Stimulated activated CD4-positive, alpha-beta T cell treated with anti-CD3 and anti-CD28 coated beads, Interleukin-15, amount 100 ng/mL, for 1 hour (primary cell): ENCODE measurements around the gene CD101.
"Not testable (repeated sequence)": the region's sequence is repeated elsewhere in the genome, so short reads cannot be mapped to it uniquely, and the experiment has no call there.

Source experiments
- DNase-seq, 2 donors: peaks; one replicate each; pipeline ENCODE4 v3.0.0-alpha.2; 2020; ENCODE audit warnings: low read depth in 1 of 2, low spot score in 1 of 2

CD101 gene, protein sequence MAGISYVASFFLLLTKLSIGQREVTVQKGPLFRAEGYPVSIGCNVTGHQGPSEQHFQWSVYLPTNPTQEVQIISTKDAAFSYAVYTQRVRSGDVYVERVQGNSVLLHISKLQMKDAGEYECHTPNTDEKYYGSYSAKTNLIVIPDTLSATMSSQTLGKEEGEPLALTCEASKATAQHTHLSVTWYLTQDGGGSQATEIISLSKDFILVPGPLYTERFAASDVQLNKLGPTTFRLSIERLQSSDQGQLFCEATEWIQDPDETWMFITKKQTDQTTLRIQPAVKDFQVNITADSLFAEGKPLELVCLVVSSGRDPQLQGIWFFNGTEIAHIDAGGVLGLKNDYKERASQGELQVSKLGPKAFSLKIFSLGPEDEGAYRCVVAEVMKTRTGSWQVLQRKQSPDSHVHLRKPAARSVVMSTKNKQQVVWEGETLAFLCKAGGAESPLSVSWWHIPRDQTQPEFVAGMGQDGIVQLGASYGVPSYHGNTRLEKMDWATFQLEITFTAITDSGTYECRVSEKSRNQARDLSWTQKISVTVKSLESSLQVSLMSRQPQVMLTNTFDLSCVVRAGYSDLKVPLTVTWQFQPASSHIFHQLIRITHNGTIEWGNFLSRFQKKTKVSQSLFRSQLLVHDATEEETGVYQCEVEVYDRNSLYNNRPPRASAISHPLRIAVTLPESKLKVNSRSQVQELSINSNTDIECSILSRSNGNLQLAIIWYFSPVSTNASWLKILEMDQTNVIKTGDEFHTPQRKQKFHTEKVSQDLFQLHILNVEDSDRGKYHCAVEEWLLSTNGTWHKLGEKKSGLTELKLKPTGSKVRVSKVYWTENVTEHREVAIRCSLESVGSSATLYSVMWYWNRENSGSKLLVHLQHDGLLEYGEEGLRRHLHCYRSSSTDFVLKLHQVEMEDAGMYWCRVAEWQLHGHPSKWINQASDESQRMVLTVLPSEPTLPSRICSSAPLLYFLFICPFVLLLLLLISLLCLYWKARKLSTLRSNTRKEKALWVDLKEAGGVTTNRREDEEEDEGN

DNA sequence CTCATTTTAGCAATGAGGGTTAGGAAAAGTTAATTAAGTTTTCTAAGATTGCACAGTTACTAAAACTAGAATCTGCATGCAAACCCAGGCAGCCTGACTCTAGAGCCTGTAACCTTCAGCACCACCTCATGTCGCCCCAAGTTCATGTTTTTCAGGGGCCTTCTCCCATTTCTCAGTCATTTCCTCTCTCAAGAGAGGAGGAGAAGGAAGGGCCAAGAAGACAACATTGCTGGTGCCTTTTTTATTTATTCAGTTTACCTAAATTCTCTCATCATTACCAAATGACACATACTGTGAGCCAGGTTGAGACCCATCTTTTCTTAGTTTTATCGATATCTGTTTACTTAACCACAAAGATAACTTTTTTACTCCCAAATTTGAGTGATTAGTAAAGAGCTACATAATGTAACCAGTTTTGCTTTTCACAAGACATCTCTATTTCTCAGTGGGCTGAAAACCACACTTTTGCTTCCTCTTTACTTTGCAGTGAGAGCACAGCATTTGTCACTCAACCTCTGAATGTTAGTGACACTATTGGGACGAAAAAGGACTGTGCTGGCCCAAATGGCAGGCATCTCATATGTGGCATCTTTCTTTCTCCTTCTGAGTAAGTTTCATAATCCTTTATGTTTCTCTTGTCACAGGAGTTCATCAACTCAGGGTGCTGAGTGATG, at the start of gene CD101:
Gene CD101 (plus strand): TSS at position 507 of the 674 bp plus-strand sequence. CDS start 58 bp downstream, at position 565.
- DNase-seq = no peak

DNA sequence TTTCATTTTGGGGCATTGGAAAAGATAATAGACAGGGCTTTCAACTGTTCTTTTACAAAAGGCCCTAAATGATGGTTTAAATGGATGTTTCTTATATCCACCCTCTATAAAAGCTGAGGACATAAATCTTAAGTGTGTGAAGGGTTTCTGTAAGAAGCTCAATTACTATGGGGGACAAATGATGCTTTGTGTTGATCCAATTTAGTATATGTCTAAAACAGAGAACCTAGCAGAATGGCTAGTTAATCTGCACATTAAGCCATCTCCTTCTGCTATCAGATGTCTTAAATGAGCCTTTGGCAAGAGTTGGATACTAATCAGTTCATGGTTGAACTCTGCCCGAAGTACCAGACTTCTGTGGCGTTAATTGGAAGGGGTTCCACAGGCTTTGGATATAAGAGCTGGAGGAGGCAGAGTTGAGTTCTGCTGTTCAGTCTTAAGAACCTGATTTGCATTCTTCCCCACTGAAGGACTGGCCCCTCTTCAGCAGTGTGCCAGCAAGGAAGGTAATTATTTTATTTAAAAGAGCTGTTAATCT, 48.8 kb upstream of the CD101 start:
- DNase-seq = no peak

DNA sequence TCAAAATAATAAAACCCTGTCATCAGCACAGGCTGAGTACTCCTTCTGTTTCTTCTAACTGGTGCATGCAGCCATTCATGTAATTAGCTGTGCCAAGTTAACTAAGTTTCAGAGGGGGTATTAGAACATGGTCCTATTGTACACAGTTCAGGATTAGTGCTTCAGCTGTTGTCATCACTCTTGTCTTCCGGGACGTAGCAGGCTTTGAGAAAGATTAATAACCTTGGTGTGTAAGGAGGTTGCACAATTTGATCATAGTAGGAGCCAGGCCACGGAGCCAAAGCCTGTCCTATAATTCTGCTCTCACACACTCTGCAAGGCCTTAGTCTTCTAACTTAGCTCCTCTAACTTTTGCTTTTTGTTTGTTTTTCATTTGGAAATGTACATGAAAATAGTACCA, 47.1 kb upstream of the CD101 start:
- no peak for DNase-seq

DNA sequence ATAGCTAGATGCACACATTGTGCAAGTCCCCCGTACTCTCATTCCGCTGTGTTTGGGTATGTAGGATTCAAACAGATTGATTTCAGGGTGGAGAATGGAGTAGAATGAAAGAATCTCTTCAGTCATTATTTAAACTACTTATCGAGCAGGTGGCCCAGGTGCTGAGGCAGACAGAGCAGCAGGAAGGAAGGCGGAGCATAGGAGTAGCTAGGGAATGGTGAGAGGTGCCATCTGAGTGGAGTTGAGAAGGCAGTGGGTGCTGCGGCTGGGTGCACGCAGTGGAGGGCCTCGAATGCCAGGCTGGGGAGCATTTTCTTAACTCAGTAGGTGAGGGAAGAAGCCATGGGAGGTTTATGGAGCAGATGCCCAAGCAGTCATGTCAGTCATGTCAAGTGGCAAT, 45.2 kb upstream of the CD101 start:
- DNase-seq = no peak

DNA sequence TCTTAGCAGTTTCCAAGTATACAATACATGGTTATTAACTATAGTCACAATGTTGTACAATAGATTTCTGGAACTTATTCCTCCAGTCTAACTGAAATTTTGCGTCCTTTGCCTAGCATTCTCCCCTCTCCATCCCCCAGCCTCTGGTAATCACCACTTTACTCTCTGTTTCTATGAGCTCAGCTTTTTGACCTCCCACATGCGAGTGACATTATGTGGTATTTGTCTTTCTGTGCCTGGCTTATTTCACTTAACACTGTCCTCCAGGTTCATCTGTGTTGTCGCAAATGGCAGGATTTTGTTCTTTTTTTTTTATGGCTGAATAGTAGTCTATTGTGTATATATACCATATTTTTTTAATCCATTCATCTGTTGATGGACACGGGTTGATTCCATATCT, 43.9 kb upstream of the CD101 start:
- DNase-seq = no peak

DNA sequence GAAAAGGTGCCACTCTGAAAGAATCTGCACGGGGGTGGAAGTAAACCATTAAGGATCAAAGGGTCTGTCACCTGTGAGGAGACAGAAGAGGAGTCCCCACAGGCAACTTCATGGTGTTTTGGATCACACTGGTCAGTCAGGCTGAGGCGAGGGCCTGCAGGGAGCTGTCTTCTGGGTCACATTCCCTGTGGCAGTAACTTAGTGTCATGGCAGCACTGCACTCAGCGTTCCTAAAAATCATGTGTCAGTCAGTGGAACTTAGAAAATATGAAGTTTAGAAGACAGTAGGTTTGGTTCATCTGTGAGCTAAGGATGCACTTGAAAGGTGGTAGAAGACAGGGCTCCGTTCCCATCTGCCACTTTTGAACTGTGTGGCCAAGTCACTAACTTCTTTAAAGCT, 43.5 kb upstream of the CD101 start:
- no peak for DNase-seq

DNA sequence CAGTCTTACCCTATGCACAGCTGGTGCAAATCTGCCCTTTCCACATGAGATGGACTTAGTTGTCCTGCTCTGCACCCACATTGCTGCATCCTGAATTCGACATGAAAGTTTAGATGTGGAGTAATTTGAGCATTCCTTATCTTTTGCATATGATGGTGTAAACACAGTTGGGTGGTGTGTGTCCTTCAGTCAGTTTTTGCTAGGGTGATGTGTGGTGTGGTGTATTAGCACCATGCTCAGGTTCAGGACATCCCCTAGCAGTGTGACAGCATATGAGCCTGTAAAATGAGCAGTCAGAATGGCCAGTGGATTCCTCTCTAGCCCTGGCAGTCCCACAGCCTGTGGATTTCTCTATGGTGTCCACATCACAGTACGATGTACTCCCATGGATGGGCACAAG, 42.6 kb upstream of the CD101 start:
- no peak for DNase-seq

DNA sequence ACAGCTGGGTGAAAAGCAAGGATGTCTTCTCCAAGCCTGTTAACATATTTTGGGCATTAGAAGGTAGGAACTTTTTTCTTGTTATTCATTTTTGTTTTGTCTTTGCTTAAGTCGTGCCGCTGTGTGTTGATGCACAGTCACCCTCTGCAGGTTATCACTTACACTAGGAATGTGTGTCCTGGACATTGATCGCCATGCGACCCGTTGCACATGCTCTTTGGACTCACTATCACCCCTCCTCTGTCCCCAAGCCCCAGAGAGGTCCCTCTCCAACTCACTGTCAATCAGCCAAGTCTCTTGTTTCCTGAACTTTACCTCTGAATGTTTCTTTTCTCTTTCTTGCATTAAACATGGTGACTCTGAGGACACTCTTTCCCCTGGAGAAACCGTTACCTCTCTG, 40.0 kb upstream of the CD101 start:
- no peak for DNase-seq

DNA sequence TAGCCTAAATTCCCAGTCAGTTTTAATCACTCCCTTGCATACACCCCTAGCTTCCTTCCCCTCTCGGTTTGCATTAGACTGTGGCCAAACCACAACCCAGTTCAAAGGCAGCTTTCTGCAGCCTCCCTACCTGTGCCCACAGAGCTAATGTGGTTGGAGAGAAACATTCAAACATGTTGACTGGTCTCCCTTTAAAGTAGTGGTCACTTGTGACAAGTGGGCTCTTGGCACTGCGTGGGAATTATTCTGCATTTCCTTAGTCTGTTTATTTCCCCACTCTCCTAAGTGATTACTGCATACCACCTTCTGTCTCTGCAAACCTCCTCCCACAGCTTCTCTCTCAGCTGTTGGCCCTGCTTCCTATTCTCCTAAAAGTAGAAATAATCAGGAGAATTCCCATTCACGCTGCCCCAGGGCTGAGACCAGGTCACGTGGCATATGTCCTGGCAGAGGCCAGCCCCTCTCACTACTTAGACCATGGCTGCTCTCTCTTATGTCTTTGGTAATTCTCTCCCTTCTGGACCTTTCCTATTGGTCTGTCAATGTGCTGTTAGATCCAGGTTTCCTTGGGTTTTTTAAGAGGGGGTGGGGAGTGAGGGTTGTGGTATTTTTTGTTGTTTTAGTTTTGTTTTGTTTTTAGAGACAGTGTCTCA, 38.4 kb upstream of the CD101 start:
- no peak for DNase-seq

DNA sequence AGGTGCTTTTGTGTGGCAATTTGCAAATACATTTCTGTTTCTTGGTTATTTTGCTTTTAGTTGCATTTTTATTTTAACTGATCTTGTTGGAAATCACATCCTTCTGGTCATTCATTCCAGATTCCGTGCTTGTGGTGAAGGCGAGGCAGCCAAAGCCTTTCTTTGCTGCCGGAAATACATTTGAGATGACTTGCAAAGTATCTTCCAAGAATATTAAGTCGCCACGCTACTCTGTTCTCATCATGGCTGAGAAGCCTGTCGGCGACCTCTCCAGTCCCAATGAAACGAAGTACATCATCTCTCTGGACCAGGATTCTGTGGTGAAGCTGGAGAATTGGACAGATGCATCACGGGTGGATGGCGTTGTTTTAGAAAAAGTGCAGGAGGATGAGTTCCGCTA, 34.8 kb upstream of the CD101 start:
- DNase-seq = no peak

DNA sequence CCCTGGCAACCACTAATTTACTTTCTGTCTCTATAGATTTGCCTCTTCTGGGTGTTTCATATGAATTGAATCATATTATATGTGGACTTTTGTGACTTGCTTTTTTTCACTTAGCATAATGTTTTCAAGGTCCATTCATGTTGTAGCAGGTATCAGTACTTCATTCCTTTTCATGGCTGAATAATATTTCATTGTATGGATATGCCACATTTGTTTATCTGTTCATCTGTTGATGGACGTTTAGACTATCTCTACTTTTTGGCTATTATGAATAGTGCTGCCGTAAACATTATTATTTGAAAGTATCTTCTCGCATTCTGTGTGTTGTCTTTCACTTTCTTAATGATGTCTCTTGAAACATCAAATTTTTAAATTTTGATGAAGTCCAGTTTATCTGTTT, 32.8 kb upstream of the CD101 start:
- DNase-seq = no peak

DNA sequence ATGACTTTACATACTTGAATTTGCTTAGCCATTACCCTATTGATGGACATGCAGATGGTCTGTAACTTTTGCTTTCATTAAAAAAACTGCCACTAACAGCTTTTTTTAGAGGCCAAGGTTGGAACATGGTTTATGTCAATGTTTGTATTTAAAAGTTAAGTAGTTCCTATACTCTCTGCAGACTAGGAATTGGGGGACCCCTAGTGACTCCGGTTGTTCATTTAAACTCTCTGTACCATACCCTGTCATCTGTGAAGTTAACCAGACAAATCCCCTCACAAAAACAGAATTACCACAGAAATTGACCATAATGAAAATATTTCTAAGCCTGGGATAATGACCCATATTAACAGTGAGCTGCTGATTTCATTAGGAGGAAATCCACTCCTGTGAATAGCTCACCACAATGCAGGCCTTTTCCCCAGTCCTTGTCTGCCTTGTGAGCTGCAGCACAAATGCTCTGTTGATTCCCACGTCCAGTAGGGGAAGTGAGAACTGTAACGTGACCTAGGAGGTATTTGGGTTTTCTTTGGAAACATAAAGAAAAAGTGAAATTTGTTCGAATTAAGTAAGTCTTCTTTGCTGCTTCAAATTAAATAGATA, 30.2 kb upstream of the CD101 start:
- no peak for DNase-seq

DNA sequence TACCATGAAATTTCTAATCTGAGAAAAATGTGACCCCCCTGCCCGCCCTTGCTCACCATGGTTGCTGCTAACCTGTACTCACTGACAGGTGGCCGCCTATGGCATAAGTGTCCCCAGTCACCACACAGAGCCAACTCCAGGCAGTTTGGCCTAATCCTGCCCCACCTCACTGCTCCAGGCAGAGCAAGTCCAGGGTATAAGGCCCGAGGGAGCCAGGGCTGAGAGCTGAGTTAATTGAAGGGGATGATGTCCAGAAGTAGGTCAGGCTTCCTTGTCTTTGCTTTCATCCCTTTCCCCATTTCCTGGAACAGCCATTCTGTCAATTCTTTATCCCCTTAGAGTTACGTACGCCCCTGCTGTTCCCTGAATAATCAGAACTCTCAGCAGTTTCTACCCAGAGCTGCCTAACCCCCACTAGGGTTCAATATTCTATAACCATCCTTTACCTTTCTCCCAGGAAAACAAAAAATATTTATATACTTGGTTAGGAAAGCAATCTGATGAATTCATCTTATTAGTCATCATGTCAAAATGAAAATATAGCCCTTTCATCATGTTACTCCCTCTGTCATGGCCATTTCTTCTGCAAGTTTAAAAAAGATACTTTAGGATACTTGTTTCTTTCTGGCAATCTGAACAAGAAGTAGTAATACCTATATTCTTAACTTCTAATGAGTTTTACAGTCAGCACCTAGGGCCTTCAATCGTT, 29.4 kb upstream of the CD101 start:
- DNase-seq = no peak

DNA sequence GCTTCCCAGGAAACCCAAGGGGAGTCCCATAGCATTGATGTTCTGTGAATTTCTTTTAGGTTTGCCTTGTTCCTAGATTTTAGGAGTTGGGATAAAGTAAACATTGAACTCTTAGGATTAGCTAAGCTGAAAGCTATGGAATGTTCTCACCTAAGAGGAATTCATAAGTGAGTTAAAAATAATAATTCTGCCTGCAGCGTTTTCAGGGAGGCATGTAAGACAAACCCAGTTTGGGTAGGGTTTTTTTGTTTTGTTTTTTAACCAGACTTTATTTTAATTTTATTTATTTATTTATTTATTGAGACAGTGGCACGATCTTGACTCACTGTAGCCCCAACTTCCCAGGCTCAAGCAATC, 28.9 kb upstream of the CD101 start:
- DNase-seq = no peak

DNA sequence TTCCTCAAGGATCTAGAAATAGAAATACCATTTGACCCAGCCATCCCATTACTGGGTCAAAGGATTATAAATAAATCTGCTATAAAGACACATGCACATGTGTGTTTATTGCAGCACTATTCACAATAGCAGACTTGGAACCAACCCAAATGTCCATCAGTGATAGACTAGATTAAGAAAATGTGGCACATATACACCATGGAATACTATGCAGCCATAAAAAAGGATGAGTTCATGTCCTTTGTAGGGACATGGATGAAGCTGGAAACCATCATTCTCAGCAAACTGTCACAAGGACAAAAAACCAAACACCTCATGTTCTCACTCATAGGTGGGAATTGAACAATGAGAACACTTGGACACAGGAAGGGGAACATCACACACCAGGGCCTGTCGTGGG, 21.3 kb upstream of the CD101 start:
- DNase-seq = not testable (repeated sequence)

DNA sequence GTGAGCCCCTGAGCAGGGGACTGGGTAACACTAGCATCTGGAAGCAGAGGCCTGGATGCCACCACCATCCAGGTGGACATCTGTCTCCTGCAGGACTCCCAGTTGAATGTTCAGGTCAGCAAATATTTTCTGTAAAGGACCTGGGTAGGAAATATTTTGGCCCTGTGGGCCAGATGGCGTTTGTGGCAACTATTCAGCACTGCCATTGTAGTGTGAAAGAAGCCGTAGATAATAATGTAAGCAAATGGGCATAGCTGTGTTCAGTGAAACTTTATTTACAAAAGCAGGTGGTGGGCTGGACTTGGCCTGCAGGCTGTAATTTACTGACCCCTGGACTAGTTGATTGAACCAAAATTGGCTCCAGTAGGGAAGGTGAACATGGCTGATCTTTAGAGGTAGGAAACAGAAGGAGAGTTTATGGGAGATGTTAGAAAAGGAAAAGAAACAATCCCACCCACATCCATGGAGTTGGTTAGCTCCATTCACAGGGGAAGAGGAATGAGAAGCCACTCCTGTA, 20.0 kb upstream of the CD101 start:
- DNase-seq = no peak

DNA sequence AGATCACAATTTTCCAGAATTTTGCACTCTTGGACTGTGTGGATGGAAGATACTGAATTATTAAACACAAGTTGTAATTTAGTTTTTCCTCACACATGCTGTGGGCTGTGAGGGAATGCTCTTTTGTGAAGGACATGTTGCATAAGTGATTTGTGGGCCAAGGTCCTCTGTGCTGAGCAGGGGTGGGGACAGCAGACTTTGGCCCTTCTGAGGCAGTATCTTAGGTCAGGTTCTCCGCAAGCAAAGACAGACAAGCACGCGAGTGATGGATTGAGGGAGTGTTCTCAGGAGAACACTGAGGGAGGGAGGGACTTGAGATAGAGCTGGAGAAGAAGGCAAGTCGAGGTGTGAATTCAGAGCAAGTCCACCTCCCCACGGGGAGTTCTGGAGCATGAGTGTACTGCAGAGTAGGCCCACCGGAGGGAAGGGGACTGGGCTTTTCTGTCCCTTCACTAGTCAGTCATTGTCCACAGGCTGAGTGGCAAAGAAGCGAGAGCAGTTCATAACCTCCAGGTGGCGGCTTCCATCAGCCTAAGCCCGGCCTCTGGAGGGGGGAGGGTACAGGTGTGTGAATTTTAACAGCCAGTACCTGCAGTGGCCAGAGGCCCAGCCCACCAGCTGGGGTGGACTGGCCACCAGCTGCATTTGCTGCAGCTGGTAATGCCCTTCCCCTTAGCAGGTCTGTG, 19.1 kb upstream of the CD101 start:
- DNase-seq = no peak

DNA sequence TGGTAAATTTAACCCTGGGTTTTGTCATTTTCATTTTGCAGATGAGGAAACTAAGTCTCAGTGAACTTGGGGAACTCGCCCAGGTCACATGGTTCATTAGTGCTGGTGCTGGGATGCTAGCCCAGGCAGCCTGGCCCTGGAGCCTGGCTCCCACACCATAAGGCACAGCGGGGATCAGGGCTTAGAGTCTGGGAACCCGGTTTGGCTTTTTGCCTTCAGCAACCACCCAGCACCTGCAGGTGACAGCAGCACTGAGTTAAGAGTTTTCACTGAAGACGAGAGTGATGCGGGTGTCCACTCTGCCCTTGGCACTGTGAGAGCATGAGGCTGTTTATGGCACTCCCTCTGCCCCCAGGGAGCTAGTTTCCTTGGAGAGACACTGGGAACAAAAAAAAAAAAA, 18.4 kb upstream of the CD101 start:
- no peak for DNase-seq

DNA sequence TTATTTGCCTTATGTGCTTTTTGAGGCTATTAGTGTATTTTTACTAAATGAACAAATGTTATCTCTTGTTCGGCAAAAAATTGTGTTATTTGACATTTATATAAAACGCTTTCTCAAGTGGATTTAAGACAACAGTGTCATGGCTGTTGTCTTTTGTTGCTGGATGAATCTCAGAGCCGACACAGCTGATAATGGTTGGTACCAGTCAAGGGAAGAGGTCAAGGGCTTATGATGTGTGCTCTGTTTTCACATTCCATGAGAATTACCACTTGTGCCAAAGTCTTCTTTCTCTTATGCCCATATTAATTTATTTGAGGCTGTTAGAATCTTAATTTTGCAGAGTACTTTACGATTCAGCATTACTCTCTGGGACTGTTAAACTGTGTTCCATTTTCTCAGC, 17.9 kb upstream of the CD101 start:
- no peak for DNase-seq
